Choroid plexus epithelial cell (primary cell): Measurements from ENCODE around the gene CDK10.
"Not testable (repeated sequence)": the region's sequence is repeated elsewhere in the genome, so short reads cannot be mapped to it uniquely, and the experiment has no call there.

ENCODE experiments used
- DNase-seq: peaks from one replicate; pipeline ENCODE4 v3.0.0-alpha.2; 2010; ENCODE audit warnings: low read depth
- H3K4me3 ChIP-seq: 2 replicates; pipeline ENCODE4 v1.5.1; 2011; ENCODE audit warnings: low read depth, mild to moderate bottlenecking, control low read depth, low read length, moderate library complexity
- TF ChIP-seq, protein P1 (sequence below): conservative IDR thresholded peaks from 2 replicates; pipeline ENCODE4 v1.5.1; 2011; ENCODE audit warnings: low read depth, mild to moderate bottlenecking, control low read depth, inconsistent platforms, low read length, moderate library complexity

The CDK10 gene

GRCh38 chr16:89656435-89657121 lies 29.9 kb upstream of the CDK10 start:
- no peak for DNase-seq
- TF ChIP-seq, protein P1, sequence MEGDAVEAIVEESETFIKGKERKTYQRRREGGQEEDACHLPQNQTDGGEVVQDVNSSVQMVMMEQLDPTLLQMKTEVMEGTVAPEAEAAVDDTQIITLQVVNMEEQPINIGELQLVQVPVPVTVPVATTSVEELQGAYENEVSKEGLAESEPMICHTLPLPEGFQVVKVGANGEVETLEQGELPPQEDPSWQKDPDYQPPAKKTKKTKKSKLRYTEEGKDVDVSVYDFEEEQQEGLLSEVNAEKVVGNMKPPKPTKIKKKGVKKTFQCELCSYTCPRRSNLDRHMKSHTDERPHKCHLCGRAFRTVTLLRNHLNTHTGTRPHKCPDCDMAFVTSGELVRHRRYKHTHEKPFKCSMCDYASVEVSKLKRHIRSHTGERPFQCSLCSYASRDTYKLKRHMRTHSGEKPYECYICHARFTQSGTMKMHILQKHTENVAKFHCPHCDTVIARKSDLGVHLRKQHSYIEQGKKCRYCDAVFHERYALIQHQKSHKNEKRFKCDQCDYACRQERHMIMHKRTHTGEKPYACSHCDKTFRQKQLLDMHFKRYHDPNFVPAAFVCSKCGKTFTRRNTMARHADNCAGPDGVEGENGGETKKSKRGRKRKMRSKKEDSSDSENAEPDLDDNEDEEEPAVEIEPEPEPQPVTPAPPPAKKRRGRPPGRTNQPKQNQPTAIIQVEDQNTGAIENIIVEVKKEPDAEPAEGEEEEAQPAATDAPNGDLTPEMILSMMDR, result no peak
- H3K4me3 ChIP-seq, result peak overlapping the region; percentile 100

GRCh38 chr16:89657442-89658220 lies 28.9 kb upstream of the CDK10 start, which contains the start of the genes CHMP1A and SPATA33:
Gene CHMP1A, minus strand, starts transcription at chr16:89657708. Its CDS starts 120 bp downstream, at chr16:89657588.
Gene SPATA33, plus strand, starts transcription at chr16:89657836. Its CDS starts 76 bp downstream, at chr16:89657912.
- TF ChIP-seq, protein P1, result no peak
- DNase-seq, result peak; percentile 86
- peak within 1 kb of the TSS; percentile 100 for H3K4me3 ChIP-seq

DNA sequence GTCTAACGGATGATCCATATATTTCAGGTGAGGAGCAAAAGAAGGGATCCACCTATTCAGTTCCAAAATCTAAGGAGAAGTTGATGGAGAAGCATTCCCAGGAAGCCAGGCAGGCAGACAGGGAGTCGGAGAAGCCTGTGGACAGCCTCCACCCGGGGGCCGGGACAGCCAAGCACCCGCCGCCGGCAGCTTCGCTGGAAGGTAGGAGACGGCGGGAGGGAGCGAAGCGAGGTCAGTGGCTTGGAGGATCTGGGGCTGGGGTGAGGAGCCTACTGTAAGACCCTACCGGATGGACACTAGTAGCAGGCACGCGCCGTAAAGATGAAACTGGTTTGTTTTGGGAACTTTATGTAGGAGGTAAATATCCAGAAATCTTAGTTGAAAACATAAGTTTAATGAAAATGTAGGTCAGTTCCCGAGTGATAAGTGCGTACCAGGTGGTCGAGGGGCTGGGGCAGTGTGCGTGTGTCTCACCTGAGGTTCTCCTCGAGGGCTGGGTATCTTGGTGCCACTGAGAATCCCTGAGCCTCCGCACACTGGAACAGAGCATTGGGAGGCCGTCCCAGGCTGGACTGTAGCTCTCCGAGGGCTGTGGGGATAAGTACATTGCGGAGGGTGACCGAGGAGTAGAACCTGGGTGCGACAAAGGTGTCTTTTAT lies 28.1 kb upstream of the CDK10 start:
- H3K4me3 ChIP-seq, result peak overlapping the region; percentile 100
- TF ChIP-seq, protein P1, result no peak

GRCh38 chr16:89660146-89660545 lies 26.3 kb upstream of the CDK10 start:
- TF ChIP-seq, protein P1, result no peak

More for the DNA sequence above, 28.1 kb upstream of the CDK10 start:
- peak; percentile 15 for DNase-seq

DNA sequence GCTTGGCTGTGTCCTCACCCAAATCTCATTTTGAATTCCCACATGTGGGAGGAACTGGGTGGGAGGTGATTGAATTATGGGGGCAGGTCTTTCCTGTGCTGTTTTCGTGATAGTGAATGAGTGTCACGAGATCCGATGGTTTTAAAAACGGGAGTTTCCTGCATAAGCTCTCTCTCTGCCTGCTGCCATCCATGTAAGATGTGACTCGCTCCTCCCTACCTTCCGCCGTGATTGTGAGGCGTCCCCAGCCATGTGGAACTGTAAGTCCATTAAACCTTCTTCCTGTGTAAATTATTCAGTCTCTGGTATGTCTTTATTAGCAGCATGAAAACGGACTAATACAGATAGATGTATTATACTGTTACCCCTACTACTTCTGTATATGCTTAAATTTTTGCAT lies 25.3 kb upstream of the CDK10 start:
- TF ChIP-seq, protein P1, result no peak
- no peak overlapping the region for H3K4me3 ChIP-seq
- no peak for DNase-seq

More at GRCh38 chr16:89660146-89660545, 26.3 kb upstream of the CDK10 start:
- H3K4me3 ChIP-seq, result no peak overlapping the region
- no peak for DNase-seq

- DNase-seq, H3K4me3 ChIP-seq: not testable (repeated sequence)
These were observed 22.3 kb upstream of the CDK10 start for GRCh38 chr16:89664238-89664637.

GRCh38 chr16:89667000-89667399 lies 19.5 kb upstream of the CDK10 start:
- DNase-seq, result peak; percentile 70
- TF ChIP-seq, protein P1, result peak; percentile 63
- H3K4me3 ChIP-seq, result not testable (repeated sequence)
